ENCODE results near the gene KCNN3. TPM values are rescaled to one million over a fixed set of nuclear protein-coding genes. Genes with fewer than 3 reads are reported as not detected.

The KCNN3 gene
- total and polyA plus RNA-seq, 7 donors, result 0.23 to 27.7 (median 9.4) TPM

DNA sequence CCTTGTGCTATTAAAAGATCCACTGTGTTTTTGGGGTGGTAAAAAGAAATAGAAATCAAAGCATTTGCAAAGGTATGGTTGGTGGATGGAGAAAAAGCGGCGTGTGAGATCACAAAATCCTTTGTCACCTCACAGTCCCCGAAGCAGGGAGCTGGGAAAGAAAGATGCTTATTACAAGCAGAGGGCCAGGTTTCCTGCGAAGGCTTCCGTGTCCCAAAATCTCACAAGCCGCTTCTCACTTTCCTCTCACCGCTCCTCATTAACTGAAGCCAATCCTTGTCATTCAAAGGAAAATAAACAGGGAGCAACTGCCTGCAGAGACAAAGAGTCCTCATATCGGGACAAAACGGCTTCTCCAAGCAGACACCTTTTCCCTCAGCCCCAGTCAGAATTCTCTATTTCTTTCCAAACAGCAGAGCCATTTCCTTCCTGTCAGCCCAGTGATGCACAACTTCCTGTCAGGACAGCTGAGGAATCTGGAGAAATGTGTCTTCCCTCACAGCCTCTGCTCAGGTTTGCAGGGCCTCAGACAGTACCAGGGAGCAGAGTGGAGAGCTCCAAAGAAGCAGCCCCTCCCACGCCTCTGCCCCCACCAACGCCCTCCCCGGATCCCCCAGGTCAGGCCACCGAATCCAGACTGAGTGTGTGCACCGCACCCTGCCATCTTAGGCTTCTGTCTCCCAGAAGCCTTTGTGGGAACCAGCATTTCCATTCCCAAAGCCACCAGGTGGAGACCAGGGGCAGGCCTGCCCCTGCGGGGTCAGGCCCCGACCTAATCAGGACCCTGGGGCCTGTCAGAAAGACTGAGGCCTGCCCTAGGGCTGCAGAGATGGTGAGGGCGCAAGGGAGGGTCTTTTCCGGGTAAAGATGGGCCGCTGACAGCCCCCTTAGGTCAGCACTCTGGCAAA is 29.6 kb downstream of the KCNN3 start:
- TF ChIP-seq CTCF (IDR thresholded peaks at IDR 0.05) (no peak), POLR2AphosphoS5 (IDR thresholded peaks at IDR 0.05) (peak in 2 of 4 donors; percentile 29 to 53)
- no peak for DNase-seq
- Histone ChIP-seq H3K36me3 (no peaks in the 10 kb centered on the region), H3K27ac (peak overlapping the region in 3 of 4 donors; percentile 16 to 61 (median 31)), H3K4me1 (peaks cover 0 to 34% (median 10%) of the 10 kb centered on the region in 4 donors), H3K27me3 (no peaks in the 10 kb centered on the region), H3K4me3 (no peak overlapping the region), H3K9me3 (no peaks in the 10 kb centered on the region)
- intact Hi-C loops (cut with DNase I), result no loop called here
- 79 to 81% methylated on average over 19 of the region's 19 CpGs for WGBS, 2 donors

GRCh38 chr1:154839691-154840090 is 30.4 kb downstream of the KCNN3 start:
- Histone ChIP-seq H3K4me1 (peaks cover 0 to 32% (median 11%) of the 10 kb centered on the region in 4 donors), H3K9me3 (no peaks in the 10 kb centered on the region), H3K27ac (peak overlapping the region in 3 of 4 donors; percentile 16 to 61 (median 21)), H3K36me3 (no peaks in the 10 kb centered on the region), H3K27me3 (no peaks in the 10 kb centered on the region), H3K4me3 (no peak overlapping the region)
- intact Hi-C loops (cut with DNase I), result loop anchor here (5.0 kb wide), 1 partner anchor 92 kb away; no protein-coding TSS in a partner anchor
- TF ChIP-seq EP300 (IDR thresholded peaks at IDR 0.05) (no peak), CTCF (IDR thresholded peaks at IDR 0.05) (no peak), POLR2A (IDR thresholded peaks at IDR 0.05) (no peak), POLR2AphosphoS5 (IDR thresholded peaks at IDR 0.05) (no peak)
- WGBS, 2 donors, result 33 to 70% methylated on average over 3 of the region's 3 CpGs
- DNase-seq, result no peak

GRCh38 chr1:154838988-154839387 is 31.1 kb downstream of the KCNN3 start:
- WGBS, 2 donors, result 85 to 90% methylated on average over 9 of the region's 9 CpGs
- H3K9me3 ChIP-seq, result no peaks in the 10 kb centered on the region
- peak overlapping the region in 2 of 4 donors; percentile 21 to 61 for H3K27ac ChIP-seq
- H3K4me1 ChIP-seq, result peaks cover 0 to 38% (median 16%) of the 10 kb centered on the region in 4 donors
- no peak for DNase-seq
- TF ChIP-seq EP300 (IDR thresholded peaks at IDR 0.05) (no peak), POLR2AphosphoS5 (IDR thresholded peaks at IDR 0.05) (no peak), CTCF (IDR thresholded peaks at IDR 0.05) (no peak), POLR2A (IDR thresholded peaks at IDR 0.05) (no peak)
- no peak overlapping the region for H3K4me3 ChIP-seq
- intact Hi-C loops (cut with DNase I), result loop anchor here (5.0 kb wide), 1 partner anchor 92 kb away; no protein-coding TSS in a partner anchor
- H3K36me3 ChIP-seq, result no peaks in the 10 kb centered on the region
- no peaks in the 10 kb centered on the region for H3K27me3 ChIP-seq

- WGBS, 2 donors, result 58 to 81% methylated on average over 11 of the region's 11 CpGs
- no peak for TF ChIP-seq POLR2A (IDR thresholded peaks at IDR 0.05)
- no peak for TF ChIP-seq EP300 (IDR thresholded peaks at IDR 0.05)
- peak overlapping the region in 3 of 4 donors; percentile 21 to 61 (median 47) for H3K27ac ChIP-seq
Measured at GRCh38 chr1:154838461-154838860, 31.6 kb downstream of the KCNN3 start.

DNA sequence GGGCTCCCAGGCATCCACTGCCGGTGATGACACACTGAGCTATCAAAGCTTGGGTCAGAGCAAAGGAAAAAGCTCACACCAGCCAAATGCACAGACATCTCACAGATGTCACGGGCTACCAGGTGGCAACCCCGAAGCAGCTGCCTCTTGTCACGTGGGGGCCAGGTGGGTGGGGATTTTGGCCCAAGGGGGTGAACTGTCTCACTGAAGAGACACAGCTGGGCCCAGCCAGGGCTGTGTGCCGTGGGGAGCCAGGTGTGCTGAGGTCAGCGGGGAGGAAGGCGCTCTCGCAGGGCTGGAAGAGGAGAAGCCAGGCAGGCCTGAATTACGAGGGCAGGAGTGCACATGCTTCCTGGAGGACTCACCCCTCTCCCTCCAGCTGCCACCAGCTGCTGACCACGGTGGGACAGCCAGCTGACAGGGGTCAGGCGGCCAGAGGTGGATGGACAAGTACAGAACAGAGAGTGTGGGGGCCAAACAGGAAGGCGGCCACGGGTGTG is 32.4 kb downstream of the KCNN3 start:
- DNase-seq, result peak; percentile 97
- no peaks in the 10 kb centered on the region for H3K36me3 ChIP-seq
- no peak overlapping the region for H3K4me3 ChIP-seq
- no peaks in the 10 kb centered on the region for H3K9me3 ChIP-seq
- WGBS, 2 donors, result 49 to 57% methylated on average over 13 of the region's 13 CpGs
- TF ChIP-seq POLR2AphosphoS5 (IDR thresholded peaks at IDR 0.05) (peak; percentile 76 to 92 (median 84)), POLR2A (IDR thresholded peaks at IDR 0.05) (no peak)
- H3K4me1 ChIP-seq, result peaks cover 0 to 44% (median 27%) of the 10 kb centered on the region in 4 donors
- no peaks in the 10 kb centered on the region for H3K27me3 ChIP-seq
- intact Hi-C loops (cut with DNase I), result loop anchor here (5.0 kb wide), 1 partner anchor 90 kb away; no protein-coding TSS in a partner anchor
- H3K27ac ChIP-seq, result peak overlapping the region in 2 of 4 donors; percentile 47 to 61

More at GRCh38 chr1:154838461-154838860, 31.6 kb downstream of the KCNN3 start:
- no peaks in the 10 kb centered on the region for H3K9me3 ChIP-seq
- H3K4me3 ChIP-seq, result no peak overlapping the region
- H3K4me1 ChIP-seq, result peaks cover 0 to 38% (median 22%) of the 10 kb centered on the region in 4 donors
- H3K36me3 ChIP-seq, result no peaks in the 10 kb centered on the region
- DNase-seq, result no peak
- intact Hi-C loops (cut with DNase I), result loop anchor here (5.0 kb wide), 1 partner anchor 91 kb away; no protein-coding TSS in a partner anchor
- H3K27me3 ChIP-seq, result no peaks in the 10 kb centered on the region
